IMR-90 (cell line): Measurements from ENCODE around the gene PHLDB1.

Experiments
- BHLHE40 ChIP-seq: fragments of 150-350 bp; IDR thresholded peaks from 2 replicates; pipeline ENCODE4 v1.6.1; 2016; ENCODE audit warnings: mild to moderate bottlenecking, low read depth, low read length
- MAFK ChIP-seq: IDR thresholded peaks from 2 replicates; pipeline ENCODE4 v1.6.1; 2012; ENCODE audit warnings: low read depth, low read length, improper control_type of control experiment
- MAZ ChIP-seq: IDR thresholded peaks from 2 replicates; pipeline ENCODE4 v1.6.1; 2012; ENCODE audit warnings: low read depth, mild to moderate bottlenecking, low read length, improper control_type of control experiment, moderate library complexity, borderline replicate concordance
- RAD21 ChIP-seq: IDR thresholded peaks from 2 replicates; pipeline ENCODE4 v1.6.1; 2012; ENCODE audit warnings: low read length, improper control_type of control experiment
- SMC3 ChIP-seq: fragments of 150-350 bp; IDR thresholded peaks from 2 replicates; pipeline ENCODE4 v1.6.1; 2016; ENCODE audit warnings: low read depth, mild to moderate bottlenecking, antibody characterized with exemption, low read length, moderate library complexity
- TF ChIP-seq, protein P1 (sequence below): conservative IDR thresholded peaks from 2 replicates; pipeline ENCODE4 v1.5.1; 2012; ENCODE audit warnings: mild to moderate bottlenecking, low read depth, low read length, improper control_type of control experiment
- TF ChIP-seq, protein P2 (sequence below): fragments of 150-350 bp; IDR thresholded peaks from 2 replicates; pipeline ENCODE4 v1.6.1; 2017; ENCODE audit warnings: mild to moderate bottlenecking, antibody characterized with exemption, low read length, low read depth

DNA sequence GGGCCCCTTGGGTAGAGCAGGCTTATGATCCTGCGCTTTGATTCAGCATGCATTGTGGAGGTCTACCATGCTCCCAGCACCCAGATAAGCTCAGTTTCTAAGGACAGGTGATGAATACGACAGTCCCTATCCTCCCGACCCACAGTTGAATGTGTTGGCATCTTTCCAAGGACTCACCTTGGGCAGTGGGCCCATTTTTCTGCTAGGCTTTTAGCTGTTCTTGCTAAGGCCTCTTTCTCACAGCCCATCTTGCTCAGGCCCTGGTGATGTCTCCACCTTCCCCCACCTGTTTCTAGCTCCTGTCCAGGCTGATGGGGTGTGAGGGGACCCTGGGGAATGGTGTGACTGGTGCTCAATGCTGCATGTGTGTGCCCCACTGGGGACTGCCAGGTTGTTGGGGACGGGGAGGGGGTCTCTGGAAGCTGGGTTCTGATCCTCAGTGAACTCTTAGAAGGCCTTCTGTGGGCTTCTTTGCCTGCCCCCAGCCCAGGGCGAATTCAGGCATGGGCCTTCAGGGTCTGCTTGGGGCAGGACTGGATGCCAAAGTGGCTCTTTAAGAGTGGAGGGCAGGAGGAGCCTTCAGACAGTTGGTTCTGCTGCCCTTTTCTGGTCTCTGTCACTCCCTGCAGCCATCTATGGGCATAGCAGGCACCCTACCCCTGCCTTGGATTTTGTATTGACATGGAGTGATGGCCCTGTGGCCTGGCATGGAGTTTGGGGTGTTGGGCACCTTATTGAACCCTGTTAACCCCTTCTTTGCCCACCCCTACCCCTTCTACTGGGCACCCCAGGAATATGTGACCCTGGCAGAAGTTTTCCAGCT lies 33.1 kb downstream of the PHLDB1 start:
- TF ChIP-seq, protein P1, sequence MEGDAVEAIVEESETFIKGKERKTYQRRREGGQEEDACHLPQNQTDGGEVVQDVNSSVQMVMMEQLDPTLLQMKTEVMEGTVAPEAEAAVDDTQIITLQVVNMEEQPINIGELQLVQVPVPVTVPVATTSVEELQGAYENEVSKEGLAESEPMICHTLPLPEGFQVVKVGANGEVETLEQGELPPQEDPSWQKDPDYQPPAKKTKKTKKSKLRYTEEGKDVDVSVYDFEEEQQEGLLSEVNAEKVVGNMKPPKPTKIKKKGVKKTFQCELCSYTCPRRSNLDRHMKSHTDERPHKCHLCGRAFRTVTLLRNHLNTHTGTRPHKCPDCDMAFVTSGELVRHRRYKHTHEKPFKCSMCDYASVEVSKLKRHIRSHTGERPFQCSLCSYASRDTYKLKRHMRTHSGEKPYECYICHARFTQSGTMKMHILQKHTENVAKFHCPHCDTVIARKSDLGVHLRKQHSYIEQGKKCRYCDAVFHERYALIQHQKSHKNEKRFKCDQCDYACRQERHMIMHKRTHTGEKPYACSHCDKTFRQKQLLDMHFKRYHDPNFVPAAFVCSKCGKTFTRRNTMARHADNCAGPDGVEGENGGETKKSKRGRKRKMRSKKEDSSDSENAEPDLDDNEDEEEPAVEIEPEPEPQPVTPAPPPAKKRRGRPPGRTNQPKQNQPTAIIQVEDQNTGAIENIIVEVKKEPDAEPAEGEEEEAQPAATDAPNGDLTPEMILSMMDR = no peak
- TF ChIP-seq MAFK = no peak
- TF ChIP-seq, protein P2, sequence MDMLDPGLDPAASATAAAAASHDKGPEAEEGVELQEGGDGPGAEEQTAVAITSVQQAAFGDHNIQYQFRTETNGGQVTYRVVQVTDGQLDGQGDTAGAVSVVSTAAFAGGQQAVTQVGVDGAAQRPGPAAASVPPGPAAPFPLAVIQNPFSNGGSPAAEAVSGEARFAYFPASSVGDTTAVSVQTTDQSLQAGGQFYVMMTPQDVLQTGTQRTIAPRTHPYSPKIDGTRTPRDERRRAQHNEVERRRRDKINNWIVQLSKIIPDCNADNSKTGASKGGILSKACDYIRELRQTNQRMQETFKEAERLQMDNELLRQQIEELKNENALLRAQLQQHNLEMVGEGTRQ = no peak
- no peak for TF ChIP-seq RAD21
- no peak for TF ChIP-seq BHLHE40
- TF ChIP-seq MAZ = no peak
- no peak for TF ChIP-seq SMC3
